GM18873 (cell line): Measurements from ENCODE around the gene TXN.

Source experiments
- ATAC-seq: cut with Tn5 transposase; IDR thresholded peaks from one replicate; pipeline ENCODE4 v1.9.1; 2021; ENCODE audit warnings: mild to moderate bottlenecking, moderate library complexity, moderate number of reproducible peaks; ENCODE audit not compliant: unreplicated experiment, low FRiP score

The TXN gene

DNA sequence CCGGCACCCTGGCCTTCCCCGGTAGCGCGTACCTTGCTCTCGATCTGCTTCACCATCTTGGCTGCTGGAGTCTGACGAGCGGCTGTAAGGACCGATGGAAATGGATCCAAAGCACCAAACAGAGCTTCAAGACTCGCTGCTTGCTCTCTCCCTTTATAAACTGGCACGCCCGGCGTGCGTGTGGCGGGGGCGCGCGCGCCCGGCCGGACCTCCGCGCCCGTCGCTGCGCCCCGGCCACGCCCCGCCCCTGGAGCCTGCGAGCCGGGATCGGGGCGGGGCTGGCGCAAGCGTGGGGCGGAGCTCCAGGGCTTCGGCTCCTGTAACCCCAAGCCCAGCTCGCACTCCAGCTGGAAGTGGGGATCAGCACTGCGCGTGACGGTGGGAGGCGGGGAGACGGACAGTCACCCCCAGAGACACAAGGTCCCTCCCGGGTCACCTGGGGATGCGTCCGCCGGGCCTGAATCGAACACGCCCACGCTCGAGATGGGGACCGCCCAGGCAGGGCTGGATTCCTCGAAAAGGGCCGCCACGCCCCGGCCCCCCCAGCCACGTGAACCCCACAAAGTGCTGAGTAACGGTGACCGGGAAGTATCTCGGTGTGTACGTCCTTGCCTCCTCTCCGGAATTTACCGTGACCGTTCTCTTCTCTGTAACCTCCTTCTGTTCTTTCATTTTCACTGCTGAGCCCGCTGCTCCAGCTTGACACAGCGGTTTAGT lies at the start of gene TXN:
Gene TXN (minus strand): TSS at position 128 of the 717 bp plus-strand sequence. CDS start 72 bp downstream, at position 56.
- ATAC-seq = peak; percentile 50

DNA sequence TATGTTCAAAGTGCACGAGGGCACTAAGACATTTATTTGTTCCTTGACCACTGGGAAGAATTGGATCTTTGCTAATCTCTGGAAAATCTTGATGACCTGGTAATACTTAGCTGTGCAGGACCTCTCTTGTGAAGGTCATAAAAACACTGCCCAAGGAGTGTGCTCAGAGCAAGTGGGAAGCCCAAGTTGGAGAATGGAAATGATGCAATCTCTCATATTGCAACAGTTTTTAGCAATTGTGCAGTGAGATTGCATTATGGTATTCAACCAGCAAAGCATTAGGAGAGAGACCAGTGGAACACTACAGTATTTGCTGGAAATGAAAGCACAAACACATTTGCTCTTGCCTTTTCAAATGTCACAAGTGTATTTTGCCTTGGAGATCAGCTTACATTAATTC lies 46.8 kb upstream of the TXN start:
- no peak for ATAC-seq

GRCh38 chr9:110298043-110298605 lies 41.8 kb upstream of the TXN start:
- no peak for ATAC-seq

DNA sequence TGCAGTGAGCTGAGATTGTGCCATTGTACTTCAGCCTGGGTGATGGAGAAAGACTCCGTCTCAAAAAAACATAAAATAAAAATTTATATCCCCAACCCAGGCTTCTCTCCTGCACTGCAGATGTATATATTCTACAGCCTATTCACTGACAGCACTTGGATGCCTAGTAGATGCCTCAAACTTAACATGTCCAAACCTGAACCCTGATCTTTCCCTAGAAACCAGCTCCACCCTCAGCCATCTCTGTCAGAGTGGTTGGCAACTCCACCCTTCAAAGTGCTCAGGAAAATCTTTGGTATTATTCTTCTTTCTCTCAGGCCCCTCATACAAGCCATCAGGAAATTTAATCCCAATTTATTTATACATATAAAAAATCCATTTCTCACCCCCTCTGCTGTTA lies 36.9 kb upstream of the TXN start:
- ATAC-seq = no peak

GRCh38 chr9:110291921-110292557 lies 35.7 kb upstream of the TXN start:
- no peak for ATAC-seq

- ATAC-seq = no peak
These were observed 33.7 kb upstream of the TXN start for GRCh38 chr9:110290001-110290400.

DNA sequence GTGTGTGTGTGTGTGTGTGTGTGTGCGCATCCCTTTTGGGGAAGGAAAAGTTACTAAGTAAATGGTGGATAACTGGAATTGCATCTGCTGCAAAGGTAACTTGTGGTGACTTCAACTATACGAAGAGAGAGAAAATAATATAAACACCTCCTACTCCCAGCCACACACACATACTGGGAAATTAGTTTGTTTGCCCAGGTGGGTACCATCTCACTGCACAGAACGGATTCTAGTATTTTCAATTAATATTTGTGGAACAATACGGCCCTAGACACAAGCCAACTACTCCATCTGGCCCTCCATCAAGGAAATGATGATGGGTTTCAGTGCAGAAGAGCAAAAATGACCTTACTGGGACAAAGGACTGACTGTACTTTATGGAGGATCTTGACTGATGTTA lies 32.2 kb upstream of the TXN start:
- ATAC-seq = no peak

DNA sequence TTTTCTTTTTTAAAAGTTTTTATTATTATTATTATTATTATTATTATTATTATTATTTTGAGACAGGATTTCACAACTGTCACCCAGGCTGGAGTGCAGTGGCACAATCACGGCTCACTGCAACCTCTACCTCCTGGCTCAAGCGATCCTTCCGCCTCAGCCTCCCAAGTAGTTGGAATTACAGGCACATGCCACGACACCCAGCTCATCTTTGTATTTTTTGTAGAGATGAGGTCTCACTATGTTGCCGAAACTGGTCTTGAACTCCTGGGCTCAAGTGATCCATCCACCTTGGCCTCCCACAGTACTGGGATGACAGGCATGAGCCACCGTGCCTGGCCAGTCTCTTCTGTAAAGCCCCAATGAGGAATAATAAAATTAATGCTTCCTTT lies 31.0 kb upstream of the TXN start:
- no peak for ATAC-seq

DNA sequence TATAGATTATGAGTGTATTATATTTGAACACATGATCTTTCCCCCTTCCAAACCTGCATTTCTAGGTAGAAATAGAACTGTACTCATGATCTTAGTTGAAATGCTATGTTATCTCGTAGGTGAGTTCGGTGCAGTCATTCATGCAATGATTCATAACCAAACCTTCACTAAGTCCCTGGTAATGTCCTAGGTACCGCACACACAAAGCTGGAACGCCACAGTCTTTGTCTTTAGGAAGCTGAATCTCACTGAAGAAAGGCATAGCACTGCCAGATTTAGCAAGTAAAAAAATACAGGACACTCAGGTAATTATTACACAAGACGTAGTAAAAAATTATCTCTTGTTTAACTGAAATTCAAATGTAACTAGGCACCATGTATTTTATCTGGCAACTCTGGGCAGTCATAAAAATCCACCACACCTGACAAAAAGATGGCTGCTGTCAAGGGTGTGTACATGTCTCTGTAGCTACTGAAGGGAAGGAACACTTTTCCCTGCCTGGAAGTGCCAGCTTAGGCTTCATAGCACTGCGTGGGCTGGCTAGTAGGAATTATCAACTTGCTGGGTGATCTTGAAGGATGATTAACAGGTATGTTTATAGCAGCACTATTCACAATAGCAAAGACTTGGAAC lies 28.0 kb upstream of the TXN start:
- ATAC-seq = peak; percentile 75

DNA sequence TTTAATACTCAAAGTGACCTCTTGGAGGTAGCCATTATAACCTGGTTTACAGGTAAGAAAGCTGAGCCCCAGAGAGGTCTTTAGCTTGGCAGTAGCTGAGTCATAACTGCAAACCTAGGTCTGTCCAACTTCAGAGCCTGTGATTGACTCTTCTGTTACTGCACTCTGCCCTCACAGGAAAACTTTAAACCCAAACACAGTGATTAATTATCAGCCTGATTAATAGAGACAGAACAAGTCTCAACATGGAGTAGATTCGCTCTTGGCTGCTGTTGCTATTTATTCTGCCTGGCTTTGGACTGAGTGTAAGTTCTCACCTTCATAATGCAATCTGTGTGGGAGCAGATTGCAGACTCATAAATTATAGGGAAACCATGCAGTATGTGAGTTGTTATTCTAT lies 27.4 kb upstream of the TXN start:
- peak; percentile 44 for ATAC-seq

DNA sequence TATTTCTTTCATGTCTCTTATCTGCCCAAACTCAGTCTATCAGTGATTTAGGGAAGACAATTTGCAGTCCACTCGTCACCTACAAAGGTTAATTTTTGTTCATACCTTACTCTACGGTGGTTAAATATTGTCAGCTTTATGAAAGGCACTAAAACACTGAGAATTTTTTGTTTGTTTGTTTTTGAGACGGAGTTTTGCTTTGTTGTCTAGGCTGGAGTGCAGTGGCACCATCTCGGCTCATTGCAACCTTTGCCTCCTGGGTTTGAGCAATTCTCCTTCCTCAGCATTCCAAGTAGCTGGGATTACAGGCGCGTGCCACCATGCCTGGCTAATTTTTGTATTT lies 26.4 kb upstream of the TXN start:
- no peak for ATAC-seq

- no peak for ATAC-seq
These were observed 25.9 kb upstream of the TXN start for GRCh38 chr9:110282018-110282738.

DNA sequence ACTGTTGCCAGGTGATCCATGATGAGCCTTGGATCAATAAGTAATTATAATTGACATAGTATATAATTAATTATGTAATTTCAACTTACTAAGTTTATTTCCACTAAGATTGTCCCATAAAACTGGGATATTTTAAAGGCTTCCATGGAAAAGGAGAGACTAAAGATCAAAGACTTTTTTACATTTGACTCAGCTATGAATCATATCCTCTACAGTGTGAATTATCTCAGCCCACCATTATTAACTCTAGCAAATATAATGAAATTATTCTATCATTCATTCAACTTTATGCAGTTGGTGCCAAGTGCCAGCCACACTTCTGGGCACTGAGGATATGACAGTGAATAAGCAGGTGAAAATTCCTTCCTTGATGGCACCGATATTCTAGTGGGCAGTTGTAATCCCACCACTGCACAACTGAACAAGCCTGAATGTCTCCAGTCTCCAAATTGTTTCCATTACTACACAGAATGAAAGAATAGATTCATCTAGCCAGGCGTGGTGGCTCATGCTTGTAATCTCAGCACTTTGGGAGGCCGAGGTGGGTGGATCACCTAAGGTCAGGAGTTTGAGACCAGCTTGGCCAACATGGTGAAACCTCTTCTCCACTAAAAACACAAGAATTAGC lies 21.9 kb upstream of the TXN start:
- ATAC-seq = no peak

GRCh38 chr9:110276781-110277180 lies 20.5 kb upstream of the TXN start:
- ATAC-seq = no peak

GRCh38 chr9:110270211-110270995 lies 14.1 kb upstream of the TXN start:
- no peak for ATAC-seq

- ATAC-seq = no peak
These were observed 10.5 kb upstream of the TXN start for GRCh38 chr9:110266795-110267194.

DNA sequence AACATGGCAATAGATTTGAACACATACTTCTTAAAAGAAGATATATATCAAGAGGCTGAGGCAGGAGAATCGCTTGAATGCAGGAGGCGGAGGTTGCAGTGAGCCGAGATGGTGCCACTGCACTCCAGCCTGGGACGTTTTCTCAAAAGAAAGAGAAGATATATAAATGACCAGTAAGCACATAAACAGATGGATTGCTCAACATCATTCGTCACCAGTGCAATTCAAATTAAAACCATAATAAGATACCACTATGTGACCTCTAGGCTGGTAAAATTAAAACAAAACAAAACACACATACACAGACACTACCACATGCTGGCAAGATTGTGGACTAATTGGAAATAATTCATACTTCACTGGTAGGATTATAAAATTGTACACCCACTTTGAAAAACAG lies 5.3 kb upstream of the TXN start:
- ATAC-seq = no peak

GRCh38 chr9:110260911-110261310 lies 4.6 kb upstream of the TXN start:
- ATAC-seq = no peak

- ATAC-seq = no peak
These were observed 3.3 kb upstream of the TXN start for GRCh38 chr9:110259566-110259965.

- no peak for ATAC-seq
These were observed 2.4 kb upstream of the TXN start for GRCh38 chr9:110258690-110259091.
